Stomach (tissue), 9 donors: ENCODE data around the gene PCA3. TPM values are rescaled to one million over a fixed set of nuclear protein-coding genes. Genes with fewer than 3 reads are reported as not detected.

Experiments used
- DNase-seq, 2 donors: peaks; one replicate each; pipeline versions ENCODE4 v3.0.0 to v3.0.0-alpha.2; 2013 to 2019
- H3K27ac ChIP-seq, 5 donors: fragments of 200-600 bp in 4 of 5; sonication (generic) in 4 of 5; one replicate each; pipeline ENCODE4 v1.5.1; 2013 to 2019; ENCODE audit warnings: mild to moderate bottlenecking in 1 of 5, moderate library complexity in 1 of 5
- H3K27me3 ChIP-seq, 3 donors: fragments of 200-600 bp; sonication (generic); one replicate each; pipeline ENCODE4 v1.5.1; 2017 to 2019; ENCODE audit warnings: mixed run types in 1 of 3
- H3K36me3 ChIP-seq, 4 donors: fragments of 200-600 bp; sonication (generic); 1 replicate in 3 of 4; 2 replicates in 1 of 4; pipeline ENCODE4 v1.5.1; 2016 to 2019
- H3K4me1 ChIP-seq, 4 donors: fragments of 200-600 bp; sonication (generic); one replicate each; pipeline ENCODE4 v1.5.1; 2016 to 2019
- H3K4me3 ChIP-seq, 4 donors: fragments of 200-600 bp; sonication (generic) in 3 of 4; one replicate each; pipeline ENCODE4 v1.5.1; 2016 to 2019; ENCODE audit warnings: mild to moderate bottlenecking in 1 of 4
- H3K9me3 ChIP-seq, 4 donors: fragments of 200-600 bp; sonication (generic); one replicate each; pipeline ENCODE4 v1.5.1; 2016 to 2019
- EP300 ChIP-seq: sonication (generic); formaldehyde crosslinking; IDR thresholded peaks from one replicate; pipeline ENCODE4 v1.6.1; 2017; ENCODE audit warnings: antibody characterized with exemption
- POLR2A ChIP-seq, 4 donors: fragments of 450-650 bp; IDR thresholded peaks; one replicate each; pipeline ENCODE4 v1.6.1; 2016; ENCODE audit warnings: antibody characterized with exemption in 4 of 4, control low read depth in 2 of 4, mild to moderate bottlenecking in 1 of 4, moderate library complexity in 1 of 4
- POLR2AphosphoS5 ChIP-seq, 3 donors: sonication (generic); formaldehyde crosslinking; IDR thresholded peaks; one replicate each; pipeline ENCODE4 v1.6.1; 2016; ENCODE audit warnings: antibody characterized with exemption in 3 of 3
- WGBS, 5 donors: extraction: QIAGEN DNeasy Blood & Tissue Kit in 3 of 5; methylation state at CpG; one replicate each; pipeline versions ENCODE4 v1.1.5 to v1.1.7; 2013 to 2018; 5-methylcytosine and 5-hydroxymethylcytosine counted together
- intact Hi-C: fragments of 100-400 bp; cut with DNase I; formaldehyde crosslinking; loops from one replicate; pipeline ENCODE4 v1.15.1; 2023; ENCODE audit warnings: low total_unique reads
- polyA plus RNA-seq, 3 donors: library from polyadenylated mRNA; stranded (reverse); fragments of 200-250 nt; gene quantifications; one replicate each; pipeline ENCODE4 v1.2.3, GENCODE V29; 2013
- total RNA-seq, 5 donors: library from RNA; depleted of rRNA; stranded (reverse); fragments of >200 nt; gene quantifications; one replicate each; pipeline versions ENCODE4 v1.1.0 to v1.2.3, GENCODE V29; 2014 to 2016
- TF ChIP-seq, protein P1 (sequence below), 7 experiments: fragments of 450-650 bp in 4 of 7; fragments of 200-600 bp in 3 of 7; sonication (generic) in 3 of 7; IDR thresholded peaks; one replicate each; pipeline ENCODE4 v1.5.1; 2016 to 2019; ENCODE audit warnings: antibody characterized with exemption in 7 of 7, control low read depth in 2 of 7, mild to moderate bottlenecking in 1 of 7
- donor health status: healthy with polysubstance abuse.
- donor health status: Bipolar disorder and iron deficiency.
- donor health status: healthy.

The PCA3 gene
- total and polyA plus RNA-seq, 8 donors: 0.45 to 0.73 TPM; not detected in 6

DNA sequence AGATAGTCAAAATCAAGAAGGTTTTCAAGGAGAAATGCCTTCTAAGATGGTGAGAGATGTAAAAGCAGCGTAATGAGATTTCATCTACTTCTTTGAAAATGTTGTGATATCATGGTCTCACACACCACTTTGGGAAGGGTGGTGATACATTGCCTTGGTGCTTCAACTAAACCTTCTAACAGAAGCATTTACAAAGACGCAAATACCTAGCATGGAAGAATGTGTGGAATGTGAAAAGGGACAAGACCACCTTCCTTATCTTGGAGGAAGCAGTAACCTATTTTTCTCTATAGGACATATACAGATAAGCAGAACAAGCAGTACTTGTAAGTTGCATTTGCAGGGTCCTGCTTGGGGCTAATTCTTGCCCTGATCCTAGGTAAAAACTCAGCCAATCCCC is 38.8 kb downstream of the PCA3 start:
- no peaks in the 10 kb centered on the region for H3K9me3 ChIP-seq
- DNase-seq: no peak
- no peaks in the 10 kb centered on the region for H3K4me1 ChIP-seq
- intact Hi-C loops: no loop called here
- H3K36me3 ChIP-seq: no peaks in the 10 kb centered on the region
- WGBS, 5 donors: 32 to 56% (median 45%) methylated on average over 2 of the region's 2 CpGs
- H3K27me3 ChIP-seq: peaks cover 0 to 5% (median 0%) of the 10 kb centered on the region in 3 donors
- H3K27ac ChIP-seq: no peak overlapping the region
- H3K4me3 ChIP-seq: no peak overlapping the region
- no peak for TF ChIP-seq POLR2AphosphoS5 (IDR thresholded peaks at IDR 0.05)
- TF ChIP-seq, protein P1, sequence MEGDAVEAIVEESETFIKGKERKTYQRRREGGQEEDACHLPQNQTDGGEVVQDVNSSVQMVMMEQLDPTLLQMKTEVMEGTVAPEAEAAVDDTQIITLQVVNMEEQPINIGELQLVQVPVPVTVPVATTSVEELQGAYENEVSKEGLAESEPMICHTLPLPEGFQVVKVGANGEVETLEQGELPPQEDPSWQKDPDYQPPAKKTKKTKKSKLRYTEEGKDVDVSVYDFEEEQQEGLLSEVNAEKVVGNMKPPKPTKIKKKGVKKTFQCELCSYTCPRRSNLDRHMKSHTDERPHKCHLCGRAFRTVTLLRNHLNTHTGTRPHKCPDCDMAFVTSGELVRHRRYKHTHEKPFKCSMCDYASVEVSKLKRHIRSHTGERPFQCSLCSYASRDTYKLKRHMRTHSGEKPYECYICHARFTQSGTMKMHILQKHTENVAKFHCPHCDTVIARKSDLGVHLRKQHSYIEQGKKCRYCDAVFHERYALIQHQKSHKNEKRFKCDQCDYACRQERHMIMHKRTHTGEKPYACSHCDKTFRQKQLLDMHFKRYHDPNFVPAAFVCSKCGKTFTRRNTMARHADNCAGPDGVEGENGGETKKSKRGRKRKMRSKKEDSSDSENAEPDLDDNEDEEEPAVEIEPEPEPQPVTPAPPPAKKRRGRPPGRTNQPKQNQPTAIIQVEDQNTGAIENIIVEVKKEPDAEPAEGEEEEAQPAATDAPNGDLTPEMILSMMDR (IDR thresholded peaks at IDR 0.05): no peak
- TF ChIP-seq POLR2A (IDR thresholded peaks at IDR 0.05): no peak
- TF ChIP-seq EP300: no peak

DNA sequence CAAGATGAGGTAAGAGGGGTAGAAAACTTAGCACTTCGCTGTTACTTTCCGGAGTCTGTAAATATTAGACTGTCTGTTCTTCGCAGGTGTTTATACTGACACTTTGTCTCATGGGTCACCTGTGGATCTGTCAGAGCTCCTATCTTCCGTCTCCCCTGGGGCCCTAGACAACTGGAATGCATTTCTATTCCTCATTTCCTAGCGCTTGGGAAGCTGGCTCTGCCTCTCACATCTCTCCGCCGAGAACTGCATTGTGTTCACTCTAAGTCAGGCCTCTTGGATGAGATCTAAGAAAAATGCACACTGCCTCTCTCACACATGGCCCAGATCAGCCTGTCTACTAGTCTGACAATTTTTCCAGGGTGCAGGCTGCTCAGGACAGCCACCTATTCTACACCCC is 39.5 kb downstream of the PCA3 start:
- Histone ChIP-seq H3K36me3 (no peaks in the 10 kb centered on the region), H3K27ac (no peak overlapping the region), H3K4me1 (no peaks in the 10 kb centered on the region), H3K9me3 (no peaks in the 10 kb centered on the region), H3K27me3 (peaks cover 0 to 7% (median 0%) of the 10 kb centered on the region in 3 donors), H3K4me3 (no peak overlapping the region)
- TF ChIP-seq POLR2A (IDR thresholded peaks at IDR 0.05): no peak
- no peak for TF ChIP-seq EP300
- TF ChIP-seq, protein P1 (IDR thresholded peaks at IDR 0.05): no peak
- TF ChIP-seq POLR2AphosphoS5 (IDR thresholded peaks at IDR 0.05): no peak
- intact Hi-C loops: no loop called here
- no peak for DNase-seq
- WGBS, 5 donors: 48 to 72% (median 59%) methylated on average over 7 of the region's 7 CpGs

DNA sequence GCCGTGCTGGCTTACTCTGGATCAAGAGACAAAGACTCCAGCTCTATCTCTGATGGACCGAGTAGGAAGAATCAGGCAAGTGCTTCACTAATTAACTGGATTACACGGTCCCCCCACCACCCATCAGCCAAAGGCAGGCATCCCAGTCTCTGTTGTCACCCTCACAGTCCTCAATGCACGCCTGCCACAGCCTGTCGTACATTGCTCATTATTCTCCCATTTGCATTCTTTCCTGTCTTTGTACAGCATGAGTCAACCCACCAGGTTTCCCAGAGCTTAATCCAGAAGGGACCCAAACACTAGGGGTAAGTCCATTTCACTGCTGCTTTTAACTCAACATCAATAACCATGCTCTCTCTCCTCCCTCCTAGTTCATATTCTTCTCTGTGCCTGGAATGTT is 44.4 kb downstream of the PCA3 start:
- WGBS, 5 donors: 49 to 66% (median 60%) methylated on average over 5 of the region's 5 CpGs
- intact Hi-C loops: loop anchor here (5.0 kb wide), 1 partner anchor 179 kb away; no protein-coding TSS in a partner anchor

DNA sequence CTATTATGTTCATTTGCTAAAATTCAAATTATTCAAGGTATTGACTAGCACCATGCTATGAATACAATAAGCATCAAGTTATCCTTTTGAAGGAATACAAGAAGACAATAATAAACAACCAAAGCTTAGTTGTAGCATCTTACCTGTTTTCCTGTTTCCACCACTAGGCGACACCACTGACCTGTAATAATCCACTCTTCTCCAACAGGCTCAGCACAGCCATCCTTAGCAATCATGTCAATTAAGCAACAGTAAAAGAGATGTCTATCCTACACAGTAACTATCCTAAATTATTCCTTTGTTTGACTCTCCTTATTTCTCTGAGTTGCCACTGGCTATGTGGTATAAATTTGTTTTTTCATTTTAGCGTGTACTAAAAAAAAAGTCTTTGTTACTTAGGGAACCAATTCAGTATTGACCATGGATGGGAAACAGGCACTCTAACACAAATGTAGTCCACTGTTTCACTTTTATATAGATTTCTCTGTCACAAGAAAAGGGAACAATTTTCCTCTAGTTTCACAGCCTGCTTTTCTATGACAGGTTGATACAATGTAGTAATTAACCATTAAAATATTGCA is 46.2 kb downstream of the PCA3 start:
- Histone ChIP-seq H3K27ac (no peak overlapping the region), H3K27me3 (peaks cover 0 to 13% (median 0%) of the 10 kb centered on the region in 3 donors), H3K9me3 (no peaks in the 10 kb centered on the region), H3K4me3 (no peak overlapping the region), H3K4me1 (peaks cover 0 to 6% (median 0%) of the 10 kb centered on the region in 4 donors), H3K36me3 (no peaks in the 10 kb centered on the region)
- WGBS, 5 donors: 22 to 35% (median 27%) methylated on average over 2 of the region's 2 CpGs
- TF ChIP-seq EP300 (no peak), POLR2AphosphoS5 (IDR thresholded peaks at IDR 0.05) (peak in 1 of 3 donors; percentile 25), POLR2A (IDR thresholded peaks at IDR 0.05) (no peak)
- TF ChIP-seq, protein P1 (IDR thresholded peaks at IDR 0.05): peak in 5 of 7 experiments; percentile 44 to 78 (median 69)
- intact Hi-C loops: loop anchor here (10.0 kb wide), 1 partner anchor 344 kb away; no protein-coding TSS in a partner anchor
- DNase-seq: peak in 1 of 2 donors; percentile 78

More for the DNA sequence above, 44.4 kb downstream of the PCA3 start:
- no peak for DNase-seq
- no peak overlapping the region for H3K4me3 ChIP-seq
- no peak for TF ChIP-seq EP300
- TF ChIP-seq POLR2A (IDR thresholded peaks at IDR 0.05): no peak
- TF ChIP-seq POLR2AphosphoS5 (IDR thresholded peaks at IDR 0.05): no peak
- H3K27ac ChIP-seq: no peak overlapping the region
- H3K9me3 ChIP-seq: no peaks in the 10 kb centered on the region
- H3K4me1 ChIP-seq: peaks cover 0 to 6% (median 0%) of the 10 kb centered on the region in 4 donors
- H3K27me3 ChIP-seq: peaks cover 0 to 15% (median 0%) of the 10 kb centered on the region in 3 donors
- H3K36me3 ChIP-seq: no peaks in the 10 kb centered on the region

DNA sequence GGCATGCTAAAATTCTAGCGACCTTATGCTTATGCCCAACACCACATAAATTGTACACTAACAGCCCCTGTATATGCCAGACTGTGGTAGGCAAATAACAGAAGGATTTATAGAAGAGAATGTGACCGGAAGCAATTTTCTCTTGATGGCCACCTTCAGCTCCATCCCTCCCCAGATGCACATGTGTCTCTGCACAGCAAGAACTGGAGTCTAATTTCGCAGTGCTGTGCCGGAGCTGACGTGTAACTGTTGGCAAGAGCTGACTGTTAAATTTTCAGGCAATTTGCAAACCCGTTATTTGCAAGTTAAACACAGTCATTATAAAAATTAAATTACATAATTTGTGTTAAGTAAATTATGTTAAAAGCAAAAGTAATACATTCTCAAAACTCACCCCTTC is 48.4 kb downstream of the PCA3 start:
- no peaks in the 10 kb centered on the region for H3K9me3 ChIP-seq
- 71 to 84% (median 77%) methylated on average over 6 of the region's 6 CpGs for WGBS, 5 donors
- TF ChIP-seq POLR2AphosphoS5 (IDR thresholded peaks at IDR 0.05): no peak
- no peak for TF ChIP-seq POLR2A (IDR thresholded peaks at IDR 0.05)
- TF ChIP-seq EP300: no peak
- TF ChIP-seq, protein P1 (IDR thresholded peaks at IDR 0.05): no peak
- H3K27me3 ChIP-seq: peaks cover 0 to 13% (median 0%) of the 10 kb centered on the region in 3 donors
- H3K4me3 ChIP-seq: no peak overlapping the region
- no peak for DNase-seq
- peak overlapping the region in 1 of 5 donors; percentile 11 for H3K27ac ChIP-seq
- no peaks in the 10 kb centered on the region for H3K36me3 ChIP-seq
- H3K4me1 ChIP-seq: peaks cover 0 to 9% (median 1%) of the 10 kb centered on the region in 4 donors
- intact Hi-C loops: loop anchor here (10.0 kb wide), 1 partner anchor 342 kb away; no protein-coding TSS in a partner anchor
